Stimulated activated CD4-positive, alpha-beta T cell treated with anti-CD3 and anti-CD28 coated beads, Interleukin-2, amount 100 ng/mL, for 24 hours (primary cell): ENCODE measurements around the gene HOXB9.

Experiments used
- DNase-seq, 2 donors: peaks; one replicate each; pipeline ENCODE4 v3.0.0-alpha.2; 2020

Gene HOXB9

DNA sequence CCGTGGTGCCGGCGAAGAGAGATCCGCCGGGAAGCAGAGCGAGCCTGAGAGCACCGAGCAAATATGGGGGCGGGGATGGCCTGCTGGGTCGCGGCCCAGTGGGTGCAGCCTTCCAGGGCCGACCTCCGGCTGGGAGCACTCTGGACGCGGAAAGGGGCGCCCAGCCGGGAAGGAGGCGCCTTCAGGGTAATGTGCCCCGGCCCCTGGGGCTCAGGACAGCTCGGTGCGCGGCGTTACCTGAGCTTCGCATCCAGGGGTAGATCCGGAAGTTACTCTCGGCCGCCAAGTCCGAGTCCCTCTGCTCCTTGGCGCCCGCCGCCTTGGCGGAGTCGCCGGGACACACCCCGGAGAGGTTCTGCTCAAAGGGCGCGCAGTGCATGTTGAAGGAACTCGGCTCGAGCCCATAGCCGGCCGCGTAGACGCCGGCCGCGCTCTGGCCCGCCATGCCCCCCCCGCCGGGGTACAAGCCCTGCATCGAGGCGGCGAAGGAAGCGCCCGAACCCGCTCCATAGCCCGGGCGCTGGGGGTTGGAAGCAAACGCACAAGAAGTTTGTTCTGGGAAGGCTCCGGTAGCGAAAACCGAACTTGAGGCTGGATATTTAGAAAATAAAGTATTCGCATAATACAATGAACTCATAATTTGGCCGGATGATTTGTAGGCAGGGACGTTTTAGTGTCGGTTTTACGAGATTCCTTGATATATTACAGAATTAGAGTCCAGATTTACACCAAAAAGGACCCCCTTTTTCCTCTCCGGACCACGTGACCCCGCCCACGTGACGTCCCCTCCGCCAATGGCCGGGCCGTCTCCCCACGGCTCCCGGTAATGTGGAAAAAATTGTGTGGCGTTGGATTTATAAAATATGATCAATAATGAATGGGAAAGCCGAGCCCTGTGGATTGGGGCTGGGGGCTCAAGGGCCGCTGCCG, 15.6 kb downstream of the HOXB9 start, which contains the start of gene HOXB7:
Gene HOXB7 (minus strand): TSS at position 736 of the 930 bp plus-strand sequence. CDS start 99 bp downstream, at position 637.
- peak; percentile 77 to 80 for DNase-seq

- no peak for DNase-seq
Measured at GRCh38 chr17:48609759-48610281, 16.3 kb downstream of the HOXB9 start.

DNA sequence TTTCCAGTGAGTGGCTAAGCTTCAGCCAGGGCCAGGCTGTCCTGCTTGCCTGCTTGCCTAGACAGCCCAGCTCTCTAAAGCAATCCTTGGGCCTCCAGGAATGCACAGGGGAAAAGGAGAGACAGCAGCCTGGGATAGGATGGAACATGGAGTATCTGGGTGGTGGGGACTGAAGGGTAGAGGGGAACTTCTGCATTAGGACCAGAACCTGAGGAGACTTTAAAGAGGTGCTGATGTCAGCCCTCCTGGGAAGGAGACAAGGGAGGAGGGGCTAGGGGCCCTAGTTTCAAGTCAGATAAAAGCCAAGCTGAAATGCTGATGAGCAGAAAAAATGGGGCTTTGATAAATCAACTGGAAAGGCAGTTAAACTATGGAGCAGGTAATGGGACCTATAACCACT, 17.1 kb downstream of the HOXB9 start:
- no peak for DNase-seq

GRCh38 chr17:48608494-48608834, 17.7 kb downstream of the HOXB9 start:
- DNase-seq: no peak

DNA sequence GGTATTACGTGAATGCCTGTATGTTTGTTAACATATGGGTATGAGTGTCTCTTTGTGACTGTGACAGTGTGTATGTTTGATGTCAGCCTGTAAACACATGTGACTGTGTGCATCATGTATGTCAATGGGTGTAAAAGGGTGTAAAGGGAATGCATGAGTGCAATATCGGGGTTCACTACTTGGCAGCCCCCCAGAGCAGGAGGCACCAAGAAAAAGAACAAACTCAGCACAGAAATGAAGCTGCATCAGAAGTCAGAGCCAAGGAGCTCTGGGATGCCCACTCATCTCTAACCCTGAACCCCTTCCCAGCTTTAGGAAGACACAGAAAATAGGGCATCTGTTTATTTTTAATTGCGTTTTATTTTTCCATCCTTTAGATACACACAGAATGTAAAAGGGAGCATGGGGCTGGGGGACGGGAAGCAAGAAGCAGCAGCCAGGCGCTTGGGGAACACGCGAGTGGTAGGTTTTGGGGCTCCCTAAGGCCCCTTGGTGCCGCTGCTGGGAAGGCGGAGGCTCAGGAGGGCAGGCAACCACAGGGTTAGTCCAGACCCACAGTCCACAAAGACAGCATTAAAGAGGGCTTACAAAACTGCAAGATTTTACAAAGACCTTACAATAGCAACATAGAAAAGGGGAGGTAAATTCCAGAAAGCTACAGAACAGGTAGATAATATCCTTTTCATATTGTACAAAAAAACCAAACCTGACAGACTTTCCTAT, 19.1 kb downstream of the HOXB9 start:
- DNase-seq: no peak

- DNase-seq: no peak
Measured at GRCh38 chr17:48605991-48606891, 19.9 kb downstream of the HOXB9 start.

DNA sequence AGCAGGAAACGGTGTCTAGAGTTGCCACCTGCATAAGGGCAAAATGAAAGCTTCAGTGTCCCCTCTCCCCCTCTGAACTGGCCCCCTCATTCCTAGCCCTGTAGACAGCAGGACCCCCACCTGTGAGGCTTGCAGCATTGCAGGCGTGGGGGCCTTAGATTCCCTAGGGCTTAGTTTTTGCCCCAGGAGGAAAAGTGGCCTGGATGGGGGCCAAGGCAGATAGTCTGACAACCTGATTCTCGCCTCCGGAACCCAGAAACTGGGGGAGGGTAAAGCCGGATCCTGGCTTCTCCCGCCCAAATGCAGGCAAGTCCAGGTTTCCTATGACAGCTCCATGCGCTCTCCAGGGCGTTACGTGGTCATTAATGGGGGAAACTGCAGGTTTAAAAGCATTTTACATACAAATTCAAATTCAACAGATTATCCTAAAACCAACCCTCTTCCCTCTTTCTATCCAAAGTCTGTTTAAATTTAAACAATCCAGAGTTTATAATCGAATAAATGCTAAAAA, 20.7 kb downstream of the HOXB9 start:
- no peak for DNase-seq

- no peak for DNase-seq
Measured at GRCh38 chr17:48604770-48605329, 21.3 kb downstream of the HOXB9 start, which contains the start of gene HOXB6. Gene HOXB6, minus strand, starts transcription at chr17:48604986. Its CDS starts 6,836 bp downstream, at chr17:48598150.

DNA sequence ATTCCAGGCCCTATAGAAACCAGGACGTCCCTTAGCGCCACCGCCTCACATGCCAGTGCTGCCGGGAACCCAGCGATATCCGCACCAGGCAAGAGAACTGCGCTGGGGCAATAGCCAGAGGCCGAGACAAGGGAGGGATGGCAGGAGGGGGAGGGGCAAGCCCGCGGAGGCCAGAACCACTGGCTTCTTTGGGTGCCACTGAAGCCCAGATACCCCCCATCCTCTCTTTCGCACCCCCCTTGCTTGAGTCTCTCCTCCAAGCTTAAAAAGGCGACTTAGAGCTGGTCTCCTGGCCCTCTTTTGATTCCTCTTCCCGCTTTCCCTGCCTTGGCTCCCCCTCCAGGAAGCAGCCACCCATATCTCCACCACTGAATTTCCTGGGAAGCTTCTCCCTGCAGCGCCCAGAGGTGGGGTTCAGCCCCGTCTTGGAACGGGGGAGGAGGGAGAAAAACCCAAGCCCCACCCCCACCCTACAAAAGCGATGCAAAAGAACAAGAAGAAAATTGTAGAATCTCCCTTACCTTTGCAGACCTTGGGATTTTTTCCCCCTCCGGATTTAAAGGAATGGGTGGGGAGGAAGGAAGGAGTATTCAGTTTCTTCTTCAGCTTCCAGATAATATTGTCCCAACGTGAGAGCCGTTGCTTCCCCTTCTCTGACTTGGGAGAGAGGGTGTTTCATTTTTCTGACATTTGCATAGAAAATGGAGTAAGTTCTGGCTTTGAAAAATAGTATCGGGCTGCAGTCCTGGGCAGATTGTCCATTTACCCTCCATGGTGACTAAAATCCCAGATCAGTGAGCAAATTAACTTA, 22.0 kb downstream of the HOXB9 start:
- no peak for DNase-seq

DNA sequence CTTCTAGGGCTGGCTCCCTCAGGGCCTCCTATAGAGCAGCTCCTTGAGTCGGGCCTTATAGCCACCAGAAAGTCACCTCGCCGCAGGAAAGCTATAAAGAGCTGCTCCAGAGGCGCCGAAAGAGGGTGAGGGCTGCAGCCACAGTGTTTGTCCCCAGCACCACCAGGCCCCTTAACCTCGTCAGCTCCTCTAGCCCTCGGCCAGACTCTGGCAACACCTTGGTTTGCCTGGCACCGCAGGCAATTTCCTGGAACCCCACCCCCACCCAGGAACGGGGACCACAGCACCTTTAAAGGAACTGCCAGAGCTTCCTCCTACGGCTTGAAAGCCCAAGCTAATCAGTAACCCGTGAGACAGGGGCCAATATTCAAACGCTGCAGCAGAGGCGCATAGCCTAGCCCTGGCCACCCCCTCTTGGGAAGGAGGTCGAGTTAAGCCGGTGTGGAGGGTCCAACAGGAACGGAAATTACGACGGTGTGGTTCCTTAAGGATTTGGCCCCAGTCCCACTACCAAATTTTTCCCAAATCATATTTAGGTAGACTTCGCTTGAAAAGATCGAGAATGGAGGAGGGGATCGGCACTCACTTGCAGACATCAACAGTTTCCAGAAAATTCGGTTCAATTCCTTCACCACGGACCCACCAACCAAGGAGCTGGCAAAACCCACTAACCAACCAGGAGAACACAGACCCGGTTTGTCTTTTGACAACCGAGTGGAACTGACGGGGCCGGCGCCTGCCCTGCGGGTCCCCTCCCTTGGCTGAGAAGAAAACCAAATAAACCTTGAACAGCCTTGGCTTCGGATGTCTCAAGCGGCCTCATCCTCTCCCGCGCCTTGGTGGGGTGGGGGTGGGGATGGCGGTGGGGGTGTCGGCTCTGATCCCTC, 24.4 kb downstream of the HOXB9 start:
- DNase-seq: no peak

DNA sequence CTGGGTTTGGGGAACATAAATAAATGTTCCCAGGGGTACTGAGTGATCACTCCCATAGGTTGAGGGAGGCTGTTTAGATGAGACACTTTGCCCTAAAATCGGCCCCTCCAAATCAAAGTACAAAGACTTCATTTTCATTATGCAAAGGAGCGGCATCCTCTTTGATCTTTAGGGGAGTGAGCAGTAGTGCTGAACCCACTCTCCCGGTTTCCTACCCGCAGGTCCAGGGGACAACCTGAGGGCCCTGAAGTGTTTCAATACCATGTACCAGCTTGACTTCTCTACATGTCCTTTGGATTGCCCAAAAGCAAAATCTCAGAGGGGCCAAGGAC, 25.0 kb downstream of the HOXB9 start:
- no peak for DNase-seq

DNA sequence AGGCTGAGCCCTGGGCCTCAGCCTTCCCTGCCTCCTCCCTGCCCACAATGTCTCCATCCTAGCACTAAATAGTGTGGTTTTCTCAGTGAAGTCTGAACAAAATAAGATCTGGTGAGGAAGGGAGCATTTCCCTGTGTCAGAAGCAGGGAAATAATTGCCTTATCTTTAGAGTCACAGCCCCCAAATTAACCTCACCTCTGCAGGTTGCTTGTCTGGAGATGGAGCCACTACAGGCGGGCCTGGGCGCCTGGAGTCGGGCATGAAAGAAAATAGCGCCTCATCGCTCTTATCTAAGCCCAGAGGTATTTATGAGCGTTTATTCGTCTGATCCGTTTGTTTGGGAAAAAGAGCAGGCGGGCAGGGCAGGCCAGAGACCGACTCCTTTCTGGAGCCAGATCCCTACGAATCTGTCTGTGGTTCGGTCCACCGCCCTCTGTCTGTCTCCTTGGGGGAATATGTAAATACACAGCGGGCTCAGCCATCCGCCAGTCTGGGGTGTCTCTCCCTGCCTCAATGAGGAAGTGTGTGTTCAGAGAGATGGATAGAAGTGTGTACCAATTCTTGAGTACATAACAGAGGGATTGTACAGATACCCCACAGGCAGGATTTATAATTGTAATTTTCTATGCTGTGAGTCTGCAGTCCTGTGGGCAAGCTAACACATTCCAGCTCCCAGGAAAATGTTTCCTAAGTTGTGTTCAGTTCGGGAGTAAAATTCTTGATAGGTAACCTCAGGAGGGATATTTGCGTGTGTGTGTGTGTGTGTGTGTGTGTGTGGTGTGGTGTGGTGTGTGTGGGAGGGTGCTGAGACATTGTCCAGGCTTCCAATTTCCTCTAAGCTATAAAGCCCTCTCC, 25.7 kb downstream of the HOXB9 start:
- no peak for DNase-seq

DNA sequence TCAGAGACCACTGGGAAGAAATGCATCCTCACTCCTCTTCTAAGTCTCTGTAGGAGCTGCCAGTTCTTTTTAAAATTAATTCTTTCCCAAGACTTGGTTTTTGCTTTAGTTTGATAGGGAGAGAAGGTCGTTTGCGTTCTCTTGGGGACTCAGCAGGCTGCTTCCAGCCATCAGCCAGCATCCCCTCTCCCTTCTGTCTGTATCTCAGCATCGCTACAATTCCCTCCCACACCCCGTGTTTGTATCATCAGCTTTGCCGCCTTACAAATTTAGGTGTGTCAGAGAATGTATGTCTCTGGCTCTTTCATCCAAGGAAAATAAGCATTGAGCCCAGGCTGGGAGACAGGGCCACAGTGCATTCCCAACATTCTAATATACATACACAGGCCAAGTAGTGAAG, 26.8 kb downstream of the HOXB9 start:
- DNase-seq: no peak

DNA sequence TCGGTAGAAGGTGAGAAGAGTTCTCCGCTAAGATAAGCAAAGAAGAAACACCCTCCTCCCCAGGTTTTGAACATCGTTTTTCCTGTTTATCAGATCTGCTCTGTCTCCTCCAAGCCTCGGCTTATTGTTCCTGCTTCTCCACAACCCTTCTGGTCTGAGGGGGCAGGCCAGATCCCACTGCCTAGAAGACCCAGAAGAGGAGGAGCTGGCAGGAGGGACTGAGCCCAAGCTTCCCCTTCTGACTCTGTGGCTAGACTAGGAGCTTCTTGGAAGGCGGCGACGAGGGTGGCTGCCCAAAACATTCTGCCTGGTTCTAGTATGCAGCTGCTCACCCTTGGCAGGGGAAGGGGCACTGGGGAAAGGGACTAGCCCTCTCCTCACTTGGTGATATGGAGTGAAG, 27.4 kb downstream of the HOXB9 start:
- no peak for DNase-seq

DNA sequence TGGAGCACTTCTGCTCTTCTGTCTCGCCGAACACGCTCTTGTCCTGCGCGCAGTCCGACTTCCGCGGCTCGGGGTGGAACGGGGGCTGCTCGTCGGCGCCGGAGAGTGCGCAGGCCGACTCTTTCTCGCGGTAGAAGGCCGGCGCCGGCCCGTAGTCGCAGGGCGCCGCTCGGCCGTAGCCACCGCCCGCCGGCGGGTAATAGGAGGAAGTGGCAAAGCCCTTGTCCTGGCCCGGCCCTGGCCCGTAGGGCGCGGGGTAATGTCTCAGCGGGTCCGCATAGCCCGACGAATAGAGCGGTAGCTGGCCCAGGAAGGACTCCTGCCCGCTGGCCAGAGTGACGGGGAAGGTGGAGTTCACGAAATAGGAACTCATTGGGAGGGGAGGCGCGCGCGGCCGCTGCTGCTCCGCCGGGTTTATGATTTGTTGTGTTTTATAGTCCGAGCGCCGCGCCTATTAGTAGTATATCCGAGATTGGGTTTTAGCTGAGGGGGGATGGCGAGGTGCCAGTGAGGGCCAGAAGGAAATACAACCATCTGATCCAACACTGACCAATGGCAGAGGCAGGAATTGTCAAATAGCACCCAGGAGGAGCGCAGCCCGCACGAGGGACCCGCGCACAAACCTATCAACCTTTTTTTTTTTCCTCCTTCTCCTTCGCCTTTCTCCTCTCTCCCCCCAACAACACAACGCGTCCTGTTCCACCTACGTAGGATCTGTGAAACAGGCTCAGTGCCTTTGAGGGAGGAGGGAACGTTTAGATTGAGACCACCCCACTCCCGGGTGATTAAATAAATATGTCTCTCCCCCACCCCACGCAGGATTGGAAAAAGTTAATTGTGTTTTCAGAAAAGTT, 28.2 kb downstream of the HOXB9 start:
- peak in 1 of 2 donors; percentile 51 for DNase-seq

- DNase-seq: no peak
Measured at GRCh38 chr17:48597528-48597777, 28.7 kb downstream of the HOXB9 start.

GRCh38 chr17:48596735-48597527, 29.2 kb downstream of the HOXB9 start:
- no peak for DNase-seq
